NCI-H2081 treated with DMSO at 0.1 percent for 48 hours (cell line): ENCODE results near the gene MAFF.
"Not testable (repeated sequence)": the region's sequence is repeated elsewhere in the genome, so short reads cannot be mapped to it uniquely, and the experiment has no call there.

Experiments used
- DNase-seq: peaks from one replicate; lab custom pipeline; 2025; lab: John Stamatoyannopoulos, UW

Gene MAFF

DNA sequence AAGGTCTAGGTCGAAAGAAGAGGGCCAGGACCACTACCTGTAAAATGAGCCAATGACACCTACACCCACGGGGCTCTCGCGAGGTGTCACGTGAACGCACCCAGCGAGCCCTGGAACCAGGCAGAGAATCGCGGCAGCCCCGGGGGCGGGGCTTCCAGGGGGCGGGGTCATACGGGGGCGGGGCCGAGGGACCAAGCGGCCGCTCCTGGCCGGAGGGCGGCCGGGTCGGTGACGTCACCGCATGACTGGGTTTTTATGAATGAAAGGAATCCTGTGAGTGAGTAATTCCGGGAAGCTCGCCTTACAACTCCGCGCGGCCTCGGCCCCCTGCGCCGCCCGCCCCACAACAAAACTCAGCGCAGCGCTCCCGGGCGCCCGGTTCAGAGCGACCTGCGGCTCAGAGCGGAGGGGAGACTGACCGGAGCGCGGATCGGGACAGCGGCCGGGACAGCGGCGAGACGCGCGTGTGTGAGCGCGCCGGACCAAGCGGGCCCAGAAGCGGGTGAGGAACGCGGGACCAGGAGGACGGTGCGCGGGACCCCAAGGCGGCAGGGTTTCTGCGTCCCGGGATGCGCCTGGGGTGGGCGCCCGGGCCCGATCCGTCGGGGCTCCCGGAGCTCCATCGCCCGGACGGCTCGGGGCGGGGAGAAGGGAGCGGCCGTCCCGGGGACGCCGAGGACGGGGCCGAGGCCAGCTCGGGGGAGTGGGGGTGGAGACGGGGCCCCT lies at the start of gene MAFF:
Gene MAFF, plus strand, starts transcription at position 284 of the 726 bp plus-strand sequence. CDS start 11,860 bp downstream, outside the sequence.
- DNase-seq = no peak

DNA sequence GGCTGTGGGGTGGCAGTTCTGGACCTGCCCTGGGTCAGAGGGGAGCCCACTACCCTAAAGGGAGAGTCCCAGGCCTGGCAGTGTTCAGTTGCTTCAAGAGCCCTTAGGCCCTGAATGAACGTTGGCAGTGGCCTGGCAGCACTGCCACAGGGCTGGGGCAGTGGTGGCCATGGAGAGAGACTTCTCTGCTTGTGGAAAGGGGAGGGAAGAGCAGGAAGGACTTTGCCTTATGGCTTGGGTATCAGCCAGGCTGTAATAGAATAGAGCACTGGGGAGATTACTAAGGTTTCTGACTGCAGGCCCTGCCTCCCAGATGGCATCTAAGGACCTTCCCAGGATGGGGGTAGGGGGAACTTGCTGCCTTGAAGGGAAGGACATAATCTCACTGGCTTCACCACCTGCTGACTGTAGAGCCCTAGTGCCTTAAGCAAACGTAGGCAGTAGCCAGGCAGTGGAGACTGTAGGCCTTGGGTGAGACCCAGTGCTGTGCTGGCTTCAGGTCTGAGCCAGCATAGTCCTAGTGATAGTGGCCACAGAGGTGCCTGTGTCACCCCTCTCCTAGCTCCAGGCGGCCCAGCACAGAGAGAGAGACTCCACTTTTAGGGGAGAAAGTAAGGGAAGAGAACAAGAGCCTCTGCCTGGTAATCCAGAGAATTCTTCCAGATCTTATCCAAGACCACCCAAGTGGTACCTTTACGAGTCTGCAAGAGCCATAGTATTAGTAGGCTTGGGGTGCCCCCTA lies 47.8 kb upstream of the MAFF start:
- no peak for DNase-seq

DNA sequence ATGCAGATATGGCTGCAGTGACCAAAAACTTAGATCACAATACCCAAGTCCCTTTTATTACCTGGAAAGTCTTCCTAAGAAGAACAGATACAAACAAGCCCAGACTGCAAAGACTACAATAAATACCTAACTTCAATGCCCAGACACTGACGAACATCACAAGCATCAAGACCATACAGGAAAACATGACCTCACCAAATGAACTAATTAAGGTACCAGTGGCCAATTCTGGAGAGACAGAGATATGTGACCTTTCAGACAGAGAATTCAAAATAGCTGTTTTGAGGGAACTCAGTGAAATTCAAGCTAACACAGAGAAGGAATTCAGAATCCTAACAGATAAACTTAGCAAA lies 47.3 kb upstream of the MAFF start:
- DNase-seq = not testable (repeated sequence)

DNA sequence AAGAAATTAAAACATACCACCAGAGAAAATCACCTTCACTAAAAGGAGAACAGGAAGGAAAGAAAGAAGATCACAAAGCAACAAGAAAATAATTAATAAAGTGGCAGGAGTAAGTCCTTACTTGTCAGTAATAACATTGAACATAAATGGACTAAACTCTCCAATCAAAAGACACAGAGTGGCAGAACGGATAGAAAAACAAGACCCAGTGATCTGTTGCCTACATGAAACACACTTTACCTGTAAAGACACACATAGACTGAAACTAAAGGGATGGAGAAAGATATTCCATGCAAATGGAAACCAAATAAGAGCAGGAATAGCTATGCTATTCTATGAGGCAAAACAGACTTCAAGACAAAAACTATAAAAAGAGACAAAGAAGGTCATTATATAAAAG lies 46.1 kb upstream of the MAFF start:
- no peak for DNase-seq

DNA sequence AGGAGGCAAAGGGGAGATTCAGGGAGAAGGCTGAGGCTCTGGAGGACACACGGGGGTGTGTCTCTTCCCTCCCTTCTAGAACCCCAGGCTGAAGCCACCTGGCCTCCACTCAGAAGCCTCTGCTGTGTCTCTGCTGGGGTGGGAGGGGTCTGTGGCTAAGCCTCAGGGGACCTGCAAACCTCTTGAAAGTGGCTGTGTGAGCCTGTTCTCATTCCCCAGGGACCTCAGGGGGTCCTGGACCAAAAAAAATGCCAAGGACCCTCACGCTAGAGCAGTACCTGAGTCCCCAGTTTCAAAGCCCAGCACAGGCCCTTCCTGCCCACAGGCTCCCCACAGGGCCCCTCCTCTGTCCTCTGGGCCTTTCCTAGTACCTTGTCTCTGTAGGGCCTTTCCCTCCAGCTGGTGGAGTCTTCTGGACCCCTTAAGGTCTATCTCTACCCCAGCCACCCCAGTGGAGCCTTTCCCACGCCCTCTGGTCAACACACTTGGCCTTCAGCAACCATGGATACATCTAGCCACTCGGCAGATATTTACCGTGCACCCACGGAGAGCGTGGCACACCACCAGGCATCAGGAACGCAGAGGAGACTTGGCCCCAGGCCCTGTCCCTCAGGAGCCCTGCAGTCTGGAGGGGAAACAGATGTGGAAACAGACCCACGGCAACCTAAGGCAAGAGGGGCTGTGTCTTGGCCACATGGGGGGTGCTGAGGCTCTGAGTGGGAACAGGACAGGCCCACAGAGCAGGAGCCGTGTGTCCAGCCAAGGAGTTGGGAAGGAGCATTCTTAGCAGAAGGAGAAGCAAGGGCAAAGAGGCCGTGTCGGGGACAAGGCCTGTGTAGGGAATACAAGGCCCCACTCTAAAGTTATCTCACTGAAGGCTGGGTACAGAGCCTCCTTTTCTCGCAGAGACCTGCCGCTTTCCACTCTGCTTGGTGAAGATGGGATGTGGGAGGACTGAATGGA lies 38.6 kb upstream of the MAFF start:
- DNase-seq = no peak

DNA sequence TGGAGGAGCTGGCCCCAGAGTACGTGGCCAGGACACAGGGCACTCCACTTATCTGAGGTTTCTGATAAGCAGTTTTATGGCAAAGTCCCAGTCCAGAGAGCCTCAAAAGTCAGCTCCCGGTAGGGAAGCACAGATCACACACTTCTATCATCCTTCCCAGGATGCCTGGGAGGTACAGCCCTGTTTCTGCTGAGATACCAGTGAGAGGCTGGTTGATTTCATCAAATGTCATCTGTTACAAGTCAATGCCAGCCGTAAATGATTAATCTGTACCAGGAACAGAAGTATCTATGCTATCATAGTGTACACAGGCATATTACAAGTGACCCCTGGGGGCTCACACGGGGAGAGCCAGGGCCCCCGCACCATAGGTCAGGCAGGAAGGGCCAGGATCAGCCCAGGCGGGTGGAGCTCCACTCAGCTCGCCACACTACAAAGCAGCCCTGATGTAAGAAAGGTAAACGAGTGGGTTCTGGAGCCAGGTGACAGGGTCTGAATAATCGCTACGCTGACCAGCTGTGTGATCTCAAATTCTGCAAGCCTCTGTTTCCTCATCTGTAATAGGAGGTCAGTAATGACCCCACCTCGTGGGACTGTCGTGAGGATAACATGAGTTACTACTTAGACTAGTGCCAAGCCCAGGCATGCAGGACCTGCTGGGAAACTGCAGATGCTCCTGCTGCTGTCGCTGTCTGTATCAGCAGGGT lies 37.8 kb upstream of the MAFF start:
- DNase-seq = no peak

DNA sequence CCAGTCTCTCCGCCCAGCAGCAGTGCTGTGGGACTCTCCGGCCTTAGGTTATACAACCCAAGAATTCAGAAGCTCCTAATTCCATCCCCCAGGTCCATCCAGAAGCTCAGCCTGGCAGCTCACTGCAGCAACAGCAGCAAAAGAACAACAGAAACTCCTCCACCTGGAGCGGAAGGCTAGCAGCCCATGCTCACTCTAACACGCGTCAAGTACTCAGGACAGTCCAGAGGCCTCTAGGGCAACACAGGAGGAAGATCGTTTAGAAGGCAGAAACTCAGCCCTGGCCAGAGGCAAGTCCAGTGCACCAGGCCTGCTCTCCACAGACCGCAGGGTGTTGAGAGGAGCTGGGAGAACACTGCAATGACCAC lies 37.3 kb upstream of the MAFF start:
- no peak for DNase-seq

DNA sequence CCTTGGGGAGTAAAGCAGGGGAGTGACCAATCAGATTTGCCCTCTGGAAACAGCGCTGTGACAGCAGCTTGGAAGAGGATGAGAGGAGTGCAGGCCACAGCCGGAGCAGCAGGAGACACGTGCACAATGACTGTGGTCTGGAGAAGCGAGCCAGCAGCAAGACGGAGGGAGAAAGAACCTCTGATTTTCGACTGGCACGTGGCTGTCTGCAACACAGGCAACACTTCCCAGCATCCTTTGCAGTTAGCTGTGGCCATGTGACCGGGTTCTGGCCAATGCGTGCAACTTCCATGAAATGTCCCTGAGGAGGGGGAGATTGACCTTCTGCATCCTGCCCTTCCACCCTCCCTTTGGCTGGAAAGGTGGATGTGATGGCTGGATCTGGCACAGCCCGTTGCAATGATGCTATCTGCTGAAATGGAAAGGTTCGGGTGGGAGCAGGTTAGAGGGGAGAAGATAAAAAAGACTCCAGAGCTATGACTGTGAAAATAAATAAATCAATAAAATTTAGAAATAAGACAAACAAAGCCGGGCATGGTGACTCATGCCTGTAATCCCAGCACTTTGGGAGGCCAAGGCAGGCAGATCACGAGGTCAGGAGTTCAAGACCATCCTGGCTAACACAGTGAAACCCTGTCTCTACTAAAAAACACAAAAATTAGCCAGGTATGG lies 35.7 kb upstream of the MAFF start:
- no peak for DNase-seq

DNA sequence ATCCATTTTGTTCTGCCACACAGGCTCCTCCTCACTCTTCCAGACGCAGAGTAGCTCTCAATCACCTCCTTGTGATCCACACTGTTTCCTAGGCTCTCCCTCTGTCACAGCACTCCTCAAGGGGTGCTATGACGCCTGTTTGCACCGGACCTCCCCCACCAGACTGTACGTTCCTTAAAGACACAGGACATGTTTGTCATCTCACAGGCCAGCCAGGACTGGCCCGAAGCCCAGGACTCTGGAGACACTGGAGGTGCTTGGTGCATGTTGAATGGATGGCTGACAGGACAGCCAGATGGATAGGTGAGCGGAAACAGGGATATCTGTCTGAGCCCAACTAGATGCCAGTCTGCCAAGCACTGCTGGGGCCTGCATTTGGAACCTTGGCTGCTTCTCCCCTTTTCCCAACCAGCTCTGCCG lies 33.8 kb upstream of the MAFF start:
- DNase-seq = no peak

DNA sequence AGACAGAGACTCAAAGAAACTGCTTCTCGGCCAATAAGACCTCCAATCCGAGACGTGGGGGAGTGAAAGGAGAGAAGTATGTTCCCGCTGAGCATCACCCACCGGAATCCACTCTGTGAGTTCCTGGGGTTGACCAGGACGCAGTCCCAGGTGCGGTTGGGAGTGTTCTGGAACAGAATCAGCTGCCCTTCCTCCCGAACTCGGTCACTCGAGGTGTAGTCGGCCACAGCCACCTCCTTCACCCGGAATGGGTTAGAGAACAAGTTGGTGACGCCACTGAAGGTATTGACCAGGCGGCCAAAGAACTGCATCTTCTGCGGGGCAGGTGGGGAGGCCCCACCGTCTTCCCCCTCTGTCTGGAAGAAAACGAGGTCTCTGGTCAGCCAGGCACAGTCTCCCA lies 32.7 kb upstream of the MAFF start:
- DNase-seq = no peak

DNA sequence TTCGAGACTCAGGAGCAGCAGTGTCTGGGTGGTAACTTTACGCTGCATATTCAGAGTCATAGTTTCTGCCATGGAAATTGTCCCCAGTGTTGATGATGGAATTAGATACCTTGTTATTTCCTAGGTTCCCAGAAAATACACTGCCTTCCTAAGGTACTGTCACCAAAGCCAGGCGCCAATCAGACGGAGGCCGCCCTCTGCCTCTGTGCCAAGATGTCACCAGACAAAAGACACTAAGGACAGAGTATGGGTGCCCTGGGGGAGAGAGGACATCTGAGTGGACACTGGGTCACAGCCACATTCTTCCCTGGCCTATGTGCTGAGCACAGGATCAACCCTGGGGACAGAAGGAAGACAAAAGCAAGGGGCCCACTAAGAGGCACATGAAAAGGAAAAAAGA lies 31.3 kb upstream of the MAFF start:
- DNase-seq = no peak

DNA sequence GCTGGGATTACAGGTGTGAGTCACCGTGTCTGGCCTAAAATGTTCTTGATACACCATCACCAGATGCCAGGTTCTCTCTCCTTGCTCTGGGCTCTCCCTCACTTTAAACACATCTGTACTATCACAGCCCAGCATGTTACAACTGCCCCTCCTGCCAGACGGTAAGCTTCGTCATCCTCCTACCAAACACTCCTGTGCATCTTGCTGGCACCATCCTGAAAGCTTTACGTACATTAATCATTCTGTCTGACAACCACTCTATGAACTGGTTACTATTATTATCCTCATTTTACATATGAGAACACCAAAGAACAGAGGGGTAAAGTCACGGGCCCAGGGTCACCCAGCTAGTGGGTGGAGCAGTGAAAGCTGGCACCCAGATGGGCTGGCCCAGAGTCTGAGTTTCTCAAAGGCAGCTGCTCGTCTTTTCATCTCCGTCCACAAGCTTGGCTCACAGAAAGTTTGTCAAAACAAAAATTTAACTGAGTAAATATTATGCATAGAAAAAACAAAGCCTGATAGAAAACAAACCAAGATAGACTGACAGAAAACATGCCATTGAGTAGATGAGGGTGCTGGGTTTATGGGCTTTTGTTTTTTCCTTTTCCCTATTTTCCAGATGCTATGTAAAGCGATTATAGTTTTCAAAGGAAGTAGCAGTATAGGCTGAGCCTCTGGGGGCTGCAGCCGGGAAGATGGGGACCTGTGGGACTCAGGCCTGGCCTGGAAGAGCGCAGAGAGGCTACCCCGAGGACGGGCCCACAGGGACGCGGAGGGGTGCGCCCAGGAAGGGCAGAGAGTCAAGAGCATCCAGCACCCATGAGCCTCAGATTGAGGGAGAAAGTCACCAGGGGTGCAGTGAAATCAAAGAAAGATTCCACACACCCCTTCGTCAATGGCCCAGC lies 29.6 kb upstream of the MAFF start:
- DNase-seq = no peak

DNA sequence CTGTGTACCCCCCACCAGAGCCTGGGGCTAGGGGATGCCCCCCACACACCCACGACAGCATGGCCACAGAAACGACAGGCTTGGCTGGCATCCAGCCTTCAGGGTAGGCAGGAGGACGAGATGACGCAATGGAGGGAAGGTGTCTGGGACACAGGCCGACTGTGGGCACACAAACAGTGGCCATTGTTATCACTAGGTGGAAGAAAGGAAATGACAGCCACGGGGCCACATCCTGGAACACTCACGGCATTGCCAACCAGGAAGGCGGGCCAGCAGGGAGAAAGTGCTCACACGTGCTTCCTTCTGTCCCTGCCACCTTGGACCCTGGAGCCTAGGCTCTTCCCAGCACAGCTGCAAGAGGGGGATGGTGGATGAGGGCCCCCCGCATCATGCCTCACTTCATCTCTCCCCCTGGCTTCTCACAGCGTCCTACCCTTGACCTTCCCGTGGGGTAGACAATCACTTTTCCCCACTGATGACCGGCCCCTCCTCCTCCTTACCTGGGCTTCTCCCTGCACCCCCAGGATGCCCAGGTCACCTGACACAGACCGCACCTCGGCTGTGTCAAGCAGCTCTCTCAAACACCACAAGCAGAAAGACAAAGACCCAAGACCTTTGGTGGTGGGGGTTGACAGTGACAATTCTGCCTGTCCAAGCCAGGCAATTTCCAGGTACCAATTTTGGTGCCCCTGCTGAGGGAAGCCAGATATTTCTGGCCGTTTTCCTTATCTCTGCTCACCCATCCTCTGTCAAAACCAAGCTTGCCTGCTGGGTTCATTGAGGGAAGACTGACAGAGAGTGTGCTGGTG lies 28.8 kb upstream of the MAFF start:
- no peak for DNase-seq

DNA sequence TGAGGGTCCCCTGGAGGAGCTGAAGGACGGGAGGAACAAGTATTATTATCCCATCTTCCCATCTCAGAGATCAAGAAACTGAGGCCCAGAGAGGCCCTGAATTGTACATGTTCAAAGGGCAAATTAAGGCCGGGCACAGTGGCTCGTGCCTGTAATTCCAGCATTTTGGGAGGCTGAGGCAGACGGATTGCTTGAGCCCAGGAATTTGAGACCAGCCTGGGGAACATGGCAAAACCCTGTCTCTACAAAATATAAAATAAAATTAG lies 28.2 kb upstream of the MAFF start:
- DNase-seq = no peak

DNA sequence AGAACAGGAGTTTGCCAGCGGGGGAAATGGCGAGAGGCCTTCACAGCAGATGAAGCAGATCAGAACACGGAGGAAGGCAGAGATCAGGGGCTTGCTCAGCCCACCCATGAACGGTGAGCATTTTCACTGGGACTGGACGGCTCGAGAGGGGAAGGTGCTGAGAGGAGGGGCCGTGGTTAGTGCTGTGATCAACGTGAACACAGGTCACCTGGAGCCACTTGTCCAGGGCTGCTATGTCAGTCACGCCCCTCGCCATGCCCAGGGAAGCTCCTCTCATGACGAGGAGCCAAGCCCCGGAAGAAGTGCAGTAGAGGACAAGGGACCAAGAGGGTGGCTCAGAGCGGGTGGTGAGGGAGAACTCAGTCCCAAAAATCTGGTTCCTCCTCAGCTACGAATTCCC lies 27.2 kb upstream of the MAFF start:
- no peak for DNase-seq

DNA sequence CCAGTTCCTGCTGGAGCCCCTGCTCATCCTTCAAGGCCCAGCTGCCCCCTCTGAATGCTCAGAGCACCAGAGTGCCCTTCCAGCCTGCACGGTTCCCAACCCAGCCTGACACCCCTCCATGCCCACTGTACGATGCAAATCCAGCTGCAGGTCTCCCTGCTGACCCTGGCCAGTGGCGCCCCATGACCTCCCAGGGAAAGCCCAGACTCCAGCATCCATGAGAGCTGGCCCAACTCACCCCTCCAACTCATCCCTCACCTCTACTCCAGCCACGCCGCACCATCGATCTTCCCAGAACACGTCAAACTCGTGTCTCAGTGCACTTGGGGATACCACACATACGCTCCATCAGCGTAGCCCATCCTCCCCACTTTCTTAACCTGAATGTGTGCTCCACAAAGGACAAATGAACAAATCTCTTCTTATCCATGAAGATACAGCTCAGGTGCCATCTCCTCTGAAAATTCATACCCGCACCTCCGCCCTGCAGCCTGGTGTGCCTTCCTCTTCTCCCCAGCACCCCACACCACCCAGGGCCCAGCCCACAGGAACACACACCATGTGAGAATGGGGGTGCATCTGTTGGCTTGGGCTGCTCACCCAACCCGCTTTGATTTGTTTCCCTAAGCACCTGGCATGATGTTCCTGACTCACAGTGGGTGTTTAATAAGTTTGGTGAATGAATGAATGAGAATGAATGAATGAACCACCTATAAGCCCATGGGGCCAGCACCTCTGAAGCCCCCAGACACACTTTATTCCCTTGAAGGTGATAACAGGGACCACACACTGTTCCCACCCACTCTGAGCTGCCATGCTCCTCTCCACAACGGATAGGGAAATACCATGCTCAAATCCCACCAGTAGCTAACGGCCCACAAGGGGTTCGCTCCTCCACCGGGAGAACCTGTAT lies 26.3 kb upstream of the MAFF start:
- DNase-seq = no peak

DNA sequence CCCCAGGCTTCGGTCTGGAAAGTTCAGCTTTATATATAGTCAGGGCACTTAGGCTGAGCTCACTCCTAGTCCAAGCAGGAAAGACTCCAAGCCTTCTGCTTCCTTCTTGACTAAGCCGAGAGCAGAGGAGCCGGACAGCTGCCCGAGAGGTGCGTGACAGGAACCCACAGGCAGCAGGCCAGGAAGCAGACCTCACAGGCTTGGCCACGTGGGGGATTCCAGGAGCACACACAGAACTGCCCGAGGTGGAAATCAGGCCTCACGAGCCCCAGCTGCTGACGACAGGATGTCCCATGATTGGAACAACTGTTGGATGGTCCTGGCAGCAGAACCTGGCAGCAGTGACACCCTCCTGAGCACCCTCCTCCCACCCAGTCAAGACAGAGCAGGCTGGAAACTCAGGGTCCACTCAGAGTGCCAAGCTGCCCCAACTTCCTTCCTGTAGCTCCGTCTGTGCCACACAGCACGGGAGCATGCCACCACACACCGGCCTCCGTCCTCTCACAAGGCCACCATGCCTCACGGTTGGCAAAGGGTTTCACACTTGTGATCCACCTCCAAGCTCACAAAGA lies 25.5 kb upstream of the MAFF start:
- no peak for DNase-seq

DNA sequence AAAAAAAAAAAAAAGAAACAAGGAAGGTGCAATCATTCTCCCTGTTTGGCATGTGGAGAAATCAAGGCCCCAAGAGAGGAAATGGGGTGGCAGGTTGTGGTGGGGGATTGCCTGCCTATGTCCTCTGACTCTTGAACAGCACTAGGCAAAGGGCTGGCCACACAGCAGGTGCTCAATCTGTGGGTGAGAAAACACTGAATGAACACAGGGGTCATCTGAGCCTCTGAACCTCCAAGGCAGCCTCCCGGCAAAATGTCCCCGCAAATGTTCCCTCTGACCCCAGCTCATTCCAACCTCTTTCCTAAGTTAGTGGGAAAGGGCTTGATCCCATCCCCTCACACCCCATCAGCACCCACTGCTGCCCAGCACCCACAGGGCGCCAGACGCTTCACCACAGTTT lies 24.8 kb upstream of the MAFF start:
- no peak for DNase-seq

DNA sequence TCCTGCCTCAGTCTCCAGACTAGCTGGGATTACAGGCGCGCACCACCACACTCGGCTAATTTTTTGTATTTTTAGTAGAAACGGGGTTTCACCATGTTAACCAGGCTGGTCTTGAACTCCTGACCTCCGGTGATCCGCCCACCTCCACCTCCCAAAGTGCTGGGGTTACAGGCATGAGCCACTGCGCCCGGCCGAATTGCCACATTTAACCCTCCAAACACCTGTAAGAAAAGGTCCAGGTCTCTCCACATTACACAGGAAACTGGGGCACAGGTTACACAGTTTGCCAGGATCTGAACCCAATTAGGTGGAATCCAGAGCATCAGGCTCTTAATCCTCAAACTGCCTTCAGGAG lies 24.2 kb upstream of the MAFF start:
- DNase-seq = not testable (repeated sequence)
